CD8-positive, alpha-beta memory T cell (primary cell): Measurements from ENCODE around the gene XPO1. TPM values are rescaled to one million over a fixed set of nuclear protein-coding genes. Genes with fewer than 3 reads are reported as not detected.
"Not testable (repeated sequence)": the region's sequence is repeated elsewhere in the genome, so short reads cannot be mapped to it uniquely, and the experiment has no call there.

ENCODE experiments used
- CTCF ChIA-PET: fragments of 350-600 bp; sonication (Branson Sonifier 250); formaldehyde crosslinking; loops from one replicate; lab custom pipeline; 2021; ENCODE audit warnings: antibody characterized with exemption; lab: Charles Lee
- POLR2A ChIA-PET: fragments of 350-600 bp; sonication (Branson Sonifier 250); formaldehyde crosslinking; loops from one replicate; lab custom pipeline; 2021; ENCODE audit warnings: antibody characterized with exemption; lab: Charles Lee
- DNase-seq, 5 donors: peaks; one replicate each; pipeline versions ENCODE4 v3.0.0 to v3.0.0-alpha.2; 2020 to 2022; ENCODE audit warnings: mixed read lengths in 1 of 5
- H3K27ac ChIP-seq: one replicate; pipeline ENCODE4 v1.7.0; 2013; ENCODE audit warnings: low read depth, mild to moderate bottlenecking, low read length, moderate library complexity
- H3K27me3 ChIP-seq: 2 replicates; pipeline ENCODE4 v1.7.0; 2013; ENCODE audit warnings: low read length, mild to moderate bottlenecking; ENCODE audit not compliant: insufficient read depth, poor library complexity, severe bottlenecking
- H3K36me3 ChIP-seq: 2 replicates; pipeline ENCODE4 v1.7.0; 2013; ENCODE audit warnings: mild to moderate bottlenecking, low read length, moderate library complexity; ENCODE audit not compliant: insufficient read depth
- H3K4me1 ChIP-seq: 2 replicates; pipeline ENCODE4 v1.7.0; 2013; ENCODE audit warnings: mild to moderate bottlenecking, low read length, moderate library complexity; ENCODE audit not compliant: insufficient read depth
- H3K4me3 ChIP-seq: 2 replicates; pipeline ENCODE4 v1.7.0; 2013; ENCODE audit warnings: mild to moderate bottlenecking, low read length
- H3K9me3 ChIP-seq: 2 replicates; pipeline ENCODE4 v1.7.0; 2013; ENCODE audit warnings: mild to moderate bottlenecking, low read length
- H3K27ac Mint-ChIP-seq, 8 donors: one replicate each; pipeline ENCODE4 v1.8.0; 2020 to 2021; ENCODE audit warnings: mixed read lengths in 8 of 8, mild to moderate bottlenecking in 6 of 8, inconsistent platforms in 3 of 8, moderate library complexity in 3 of 8
- H3K27me3 Mint-ChIP-seq, 2 donors: one replicate each; pipeline ENCODE4 v1.8.0; 2020 to 2021; ENCODE audit warnings: mixed read lengths in 2 of 2, mild to moderate bottlenecking in 1 of 2, moderate library complexity in 1 of 2
- H3K36me3 Mint-ChIP-seq, 3 donors: one replicate each; pipeline ENCODE4 v1.8.0; 2020 to 2021; ENCODE audit warnings: mixed read lengths in 3 of 3, inconsistent platforms in 1 of 3, mild to moderate bottlenecking in 1 of 3
- H3K4me1 Mint-ChIP-seq, 3 donors: one replicate each; pipeline ENCODE4 v1.8.0; 2020 to 2021; ENCODE audit warnings: mixed read lengths in 3 of 3, inconsistent platforms in 1 of 3, mild to moderate bottlenecking in 1 of 3
- H3K4me3 Mint-ChIP-seq, 7 donors: one replicate each; pipeline ENCODE4 v1.8.0; 2020 to 2021; ENCODE audit warnings: mixed read lengths in 7 of 7, mild to moderate bottlenecking in 6 of 7, moderate library complexity in 4 of 7, inconsistent platforms in 2 of 7
- H3K9me3 Mint-ChIP-seq, 5 donors: one replicate each; pipeline ENCODE4 v1.8.0; 2020 to 2022; ENCODE audit warnings: mixed read lengths in 5 of 5, mild to moderate bottlenecking in 3 of 5, moderate library complexity in 2 of 5, inconsistent platforms in 1 of 5
- polyA plus RNA-seq: library from polyadenylated mRNA; unstranded; fragments of 300-500 nt; fragmentation: Illumina TruSeq; gene quantifications from one replicate; pipeline ENCODE4 v1.2.3, GENCODE V29; 2021
- total RNA-seq, 2 experiments: library from RNA; stranded (reverse); gene quantifications; one replicate each; pipeline ENCODE4 v1.2.3, GENCODE V29; 2021

Gene XPO1
- total and polyA plus RNA-seq, 3 experiments from 2014 or later, result 42.3 to 217 (median 207) TPM

GRCh38 chr2:61470122-61470951, 67.8 kb downstream of the XPO1 start:
- Histone ChIP-seq H3K9me3 (no peaks in the 10 kb centered on the region), H3K4me3 (peak overlapping the region; percentile 60), H3K27ac (peak overlapping the region; percentile 82), H3K4me1 (peaks cover 33% of the 10 kb centered on the region), H3K27me3 (no peaks in the 10 kb centered on the region), H3K36me3 (no peaks in the 10 kb centered on the region)
- ChIA-PET POLR2A (interaction anchor here (0.7 to 1.4 kb wide), 6 partner anchors 12 to 293 kb away, joined by 3 to 7 read pairs (median 4); no protein-coding TSS in a partner anchor), CTCF (interaction anchor here (0.9 to 1.3 kb wide), 3 partner anchors 12 to 68 kb away, joined by 3 to 5 read pairs (median 5); partner anchors contain the start of gene XPO1)
- Mint-ChIP-seq H3K4me1 (peaks cover 30 to 52% (median 41%) of the 10 kb centered on the region in 3 donors), H3K36me3 (peaks cover 0 to 36% (median 2%) of the 10 kb centered on the region in 3 donors), H3K9me3 (no peaks in the 10 kb centered on the region), H3K4me3 (peak overlapping the region; percentile 86 to 97 (median 95)), H3K27me3 (peaks cover 0 to 1% of the 10 kb centered on the region in 2 donors), H3K27ac (peak overlapping the region; percentile 94 to 98 (median 97))
- DNase-seq, result peak in 3 of 5 donors; percentile 79 to 86 (median 79)

- H3K27me3 Mint-ChIP-seq, result peaks cover 0 to 1% of the 10 kb centered on the region in 2 donors
- H3K4me3 Mint-ChIP-seq, result peak overlapping the region; percentile 86 to 96 (median 95)
- peaks cover 0 to 39% (median 2%) of the 10 kb centered on the region in 3 donors for H3K36me3 Mint-ChIP-seq
- ChIA-PET CTCF (interaction anchor here (0.6 to 1.3 kb wide), 4 partner anchors 11 to 69 kb away, joined by 3 to 5 read pairs (median 4); partner anchors contain the start of gene XPO1), POLR2A (interaction anchor here (0.7 to 1.4 kb wide), 6 partner anchors 11 to 293 kb away, joined by 3 to 7 read pairs (median 4); no protein-coding TSS in a partner anchor)
- Histone ChIP-seq H3K27me3 (no peaks in the 10 kb centered on the region), H3K4me3 (peak overlapping the region; percentile 60), H3K4me1 (peaks cover 40% of the 10 kb centered on the region), H3K9me3 (no peaks in the 10 kb centered on the region), H3K36me3 (no peaks in the 10 kb centered on the region), H3K27ac (peak overlapping the region; percentile 82)
- peak overlapping the region; percentile 91 to 98 (median 97) for H3K27ac Mint-ChIP-seq
- peaks cover 36 to 60% (median 49%) of the 10 kb centered on the region in 3 donors for H3K4me1 Mint-ChIP-seq
- no peaks in the 10 kb centered on the region for H3K9me3 Mint-ChIP-seq
- peak in 1 of 5 donors; percentile 14 for DNase-seq
These were observed 68.6 kb downstream of the XPO1 start for GRCh38 chr2:61469424-61470121.

GRCh38 chr2:61468231-61468630, 69.9 kb downstream of the XPO1 start:
- Mint-ChIP-seq H3K36me3 (peaks cover 0 to 39% (median 1%) of the 10 kb centered on the region in 3 donors), H3K4me3 (peak overlapping the region in 6 of 7 donors; percentile 38 to 96 (median 94)), H3K4me1 (peaks cover 45 to 73% (median 62%) of the 10 kb centered on the region in 3 donors), H3K27ac (peak overlapping the region in 4 of 8 donors; percentile 26 to 97 (median 62))
- H3K27ac ChIP-seq, result peak overlapping the region; percentile 82
- not testable (repeated sequence) for H3K4me3 ChIP-seq, H3K9me3 Mint-ChIP-seq, H3K27me3 ChIP-seq, H3K9me3 ChIP-seq, H3K36me3 ChIP-seq, H3K27me3 Mint-ChIP-seq, DNase-seq
- peaks cover 51% of the 10 kb centered on the region for H3K4me1 ChIP-seq
- POLR2A ChIA-PET, result interaction anchor here (1.2 kb wide), 1 partner anchor 30 kb away, joined by 3 read pairs; no protein-coding TSS in a partner anchor
- CTCF ChIA-PET, result interaction anchor here (1.3 kb wide), 1 partner anchor 42 kb away, joined by 8 read pairs; no protein-coding TSS in a partner anchor

- no peaks in the 10 kb centered on the region for H3K36me3 ChIP-seq
- H3K27me3 Mint-ChIP-seq, result peaks cover 0 to 2% of the 10 kb centered on the region in 2 donors
- POLR2A ChIA-PET, result no interaction called here
- CTCF ChIA-PET, result no interaction called here
- no peak for DNase-seq
- no peaks in the 10 kb centered on the region for H3K27me3 ChIP-seq
- H3K36me3 Mint-ChIP-seq, result peaks cover 0 to 34% (median 1%) of the 10 kb centered on the region in 3 donors
- H3K4me1 Mint-ChIP-seq, result peaks cover 57 to 84% (median 72%) of the 10 kb centered on the region in 3 donors
- peaks cover 48% of the 10 kb centered on the region for H3K4me1 ChIP-seq
- H3K27ac ChIP-seq, result peak overlapping the region; percentile 33
- no peaks in the 10 kb centered on the region for H3K9me3 Mint-ChIP-seq
- no peak overlapping the region for H3K4me3 ChIP-seq
- H3K9me3 ChIP-seq, result no peaks in the 10 kb centered on the region
- peak overlapping the region in 1 of 8 donors; percentile 30 for H3K27ac Mint-ChIP-seq
- peak overlapping the region in 1 of 7 donors; percentile 26 for H3K4me3 Mint-ChIP-seq
These were observed 73.1 kb downstream of the XPO1 start for GRCh38 chr2:61465045-61465444.

- Histone ChIP-seq H3K9me3 (no peaks in the 10 kb centered on the region), H3K4me3 (no peak overlapping the region), H3K36me3 (no peaks in the 10 kb centered on the region), H3K27ac (no peak overlapping the region), H3K4me1 (peaks cover 52% of the 10 kb centered on the region), H3K27me3 (no peaks in the 10 kb centered on the region)
- Mint-ChIP-seq H3K27me3 (peaks cover 0 to 2% of the 10 kb centered on the region in 2 donors), H3K27ac (peak overlapping the region in 3 of 8 donors; percentile 11 to 61 (median 47)), H3K36me3 (peaks cover 0 to 29% (median 1%) of the 10 kb centered on the region in 3 donors), H3K4me1 (peaks cover 54 to 86% (median 70%) of the 10 kb centered on the region in 3 donors), H3K4me3 (peak overlapping the region in 5 of 7 donors; percentile 9 to 65 (median 39)), H3K9me3 (no peaks in the 10 kb centered on the region)
- ChIA-PET POLR2A (interaction anchor here (0.9 kb wide), 1 partner anchor 54 kb away, joined by 3 read pairs; no protein-coding TSS in a partner anchor), CTCF (no interaction called here)
- DNase-seq, result no peak
These were observed 74.2 kb downstream of the XPO1 start for GRCh38 chr2:61463769-61464475.

- peaks cover 58% of the 10 kb centered on the region for H3K4me1 ChIP-seq
- peaks cover 64 to 88% (median 81%) of the 10 kb centered on the region in 3 donors for H3K4me1 Mint-ChIP-seq
- POLR2A ChIA-PET, result no interaction called here
These were observed 76.8 kb downstream of the XPO1 start for GRCh38 chr2:61461404-61461803.

GRCh38 chr2:61460163-61460562, 78.0 kb downstream of the XPO1 start:
- Histone ChIP-seq H3K36me3 (no peaks in the 10 kb centered on the region), H3K27me3 (no peaks in the 10 kb centered on the region), H3K27ac (no peak overlapping the region), H3K4me1 (peaks cover 67% of the 10 kb centered on the region), H3K4me3 (no peak overlapping the region), H3K9me3 (no peaks in the 10 kb centered on the region)
- Mint-ChIP-seq H3K27me3 (peaks cover 0 to 2% of the 10 kb centered on the region in 2 donors), H3K9me3 (no peaks in the 10 kb centered on the region), H3K4me1 (peaks cover 70 to 90% (median 89%) of the 10 kb centered on the region in 3 donors), H3K4me3 (peak overlapping the region in 4 of 7 donors; percentile 12 to 32 (median 22)), H3K27ac (peak overlapping the region in 3 of 8 donors; percentile 46 to 53 (median 51)), H3K36me3 (peaks cover 0 to 24% (median 4%) of the 10 kb centered on the region in 3 donors)
- no peak for DNase-seq
- CTCF ChIA-PET, result no interaction called here
- POLR2A ChIA-PET, result no interaction called here

More at GRCh38 chr2:61461404-61461803, 76.8 kb downstream of the XPO1 start:
- DNase-seq, result no peak
- Histone ChIP-seq H3K4me3 (no peak overlapping the region), H3K27ac (no peak overlapping the region), H3K9me3 (no peaks in the 10 kb centered on the region), H3K36me3 (no peaks in the 10 kb centered on the region), H3K27me3 (no peaks in the 10 kb centered on the region)
- Mint-ChIP-seq H3K9me3 (no peaks in the 10 kb centered on the region), H3K4me3 (peak overlapping the region in 1 of 7 donors; percentile 32), H3K27me3 (peaks cover 0 to 2% of the 10 kb centered on the region in 2 donors), H3K36me3 (peaks cover 0 to 20% (median 3%) of the 10 kb centered on the region in 3 donors), H3K27ac (peak overlapping the region in 2 of 8 donors; percentile 36 to 57)
- CTCF ChIA-PET, result no interaction called here
